ENCODE measurements around the gene KRT76. TPM values are rescaled to one million over a fixed set of nuclear protein-coding genes. Genes with fewer than 3 reads are reported as not detected.

Gene KRT76
- total RNA-seq, 1 experiment from 2014 or later = not detected

GRCh38 chr12:52727037-52727436 is 50.1 kb downstream of the KRT76 start:
- Histone ChIP-seq H3K9ac (ENCODE audit: extremely low read depth, insufficient read length, low read length) (no peak overlapping the region), H2AFZ (ENCODE audit: low read length) (no peak overlapping the region), H3K4ac (ENCODE audit: low read depth, low read length) (no peak overlapping the region), H3K27ac (ENCODE audit: insufficient read length, low read depth, low read length) (no peak overlapping the region), H3K9me3 (ENCODE audit: control insufficient read depth, low read depth, low read length) (no peaks in the 10 kb centered on the region), H3K23ac (ENCODE audit: insufficient read length, low read depth, low read length) (no peak overlapping the region), H3K4me1 (ENCODE audit: insufficient read depth, low read length) (no peaks in the 10 kb centered on the region), H2BK12ac (ENCODE audit: insufficient read length, low read depth, low read length) (no peak overlapping the region), H3K14ac (ENCODE audit: insufficient read depth, low read length) (no peak overlapping the region), H4K5ac (ENCODE audit: insufficient read length, low read depth, low read length) (no peak overlapping the region), H3K27me3 (ENCODE audit: insufficient read depth, low read length) (no peaks in the 10 kb centered on the region), H4K91ac (ENCODE audit: insufficient read length, low read depth, low read length) (no peak overlapping the region), H3K79me1 (ENCODE audit: insufficient read depth, low read depth, low read length, poor library complexity, severe bottlenecking) (no peaks in the 10 kb centered on the region), H2BK5ac (ENCODE audit: insufficient read length, low read length) (no peak overlapping the region), H4K8ac (replicated peaks; ENCODE audit: insufficient read length, low read depth, low read length) (no peak overlapping the region), H3K79me2 (ENCODE audit: insufficient read depth, low read length) (no peaks in the 10 kb centered on the region), H3K56ac (ENCODE audit: insufficient read length, low read depth, low read length) (no peak overlapping the region), H2BK15ac (ENCODE audit: low read depth, low read length) (no peak overlapping the region), H2AK5ac (ENCODE audit: insufficient read length, low read length) (no peak overlapping the region), H3K18ac (ENCODE audit: insufficient read length, low read depth, low read length) (no peak overlapping the region), H2BK120ac (ENCODE audit: low read depth, low read length, poor library complexity, severe bottlenecking) (no peak overlapping the region), H4K20me1 (ENCODE audit: control insufficient read depth, insufficient read depth, insufficient read length) (no peaks in the 10 kb centered on the region), H3T11ph (ENCODE audit: low read length) (no peak overlapping the region), H3K4me2 (ENCODE audit: insufficient read depth, insufficient read length, low read length) (no peak overlapping the region), H2BK20ac (ENCODE audit: low read depth, low read length, poor library complexity, severe bottlenecking) (no peak overlapping the region), H3K23me2 (ENCODE audit: insufficient read length, low read depth, low read length, poor library complexity, severe bottlenecking) (no peaks in the 10 kb centered on the region)
- Mint-ChIP-seq H3K4me1 (peaks cover 0 to 3% of the 10 kb centered on the region in 2 experiments; a peak in 2 of 4 replicates), H3K9me3 (peaks cover 2 to 8% of the 10 kb centered on the region in 2 experiments; a peak in 3 of 5 replicates), H3K27me3 (ENCODE audit: low read depth) (peaks cover 47% of the 10 kb centered on the region), H3K27ac (no peak overlapping the region), H3K4me3 (no peak overlapping the region), H3K36me3 (ENCODE audit: insufficient read depth in 1 of 3, low read depth in 3 of 3) (no peaks in the 10 kb centered on the region)
- TF ChIP-seq CTCF (conservative IDR thresholded peaks at IDR 0.05) = no peak
- no CpG with 5 or more reads among the region's 4 CpGs for WGBS (ENCODE audit: extremely low coverage, insufficient read length, low lambda C conversion rate)
- no peak for DNase-seq

Data from H9 (cell line).